Glutamatergic neuron (in vitro differentiated cells): ENCODE measurements around the gene HRAS. TPM values are rescaled to one million over a fixed set of nuclear protein-coding genes. Genes with fewer than 3 reads are reported as not detected.

ENCODE experiments used
- DNase-seq: peaks from one replicate; pipeline ENCODE4 v3.0.0; 2022
- H3K27ac Mint-ChIP-seq: one replicate; pipeline ENCODE4 v1.8.0; 2020; ENCODE audit warnings: mild to moderate bottlenecking, mixed read lengths, inconsistent platforms; ENCODE audit not compliant: unreplicated experiment
- H3K27me3 Mint-ChIP-seq: one replicate; pipeline ENCODE4 v1.8.0; 2020; ENCODE audit warnings: mild to moderate bottlenecking, moderate library complexity, mixed read lengths, inconsistent platforms; ENCODE audit not compliant: unreplicated experiment
- H3K36me3 Mint-ChIP-seq: one replicate; pipeline ENCODE4 v1.8.0; 2020; ENCODE audit warnings: mild to moderate bottlenecking, mixed read lengths, inconsistent platforms; ENCODE audit not compliant: unreplicated experiment
- H3K4me1 Mint-ChIP-seq: one replicate; pipeline ENCODE4 v1.8.0; 2020; ENCODE audit warnings: mild to moderate bottlenecking, low read depth, mixed read lengths, inconsistent platforms; ENCODE audit not compliant: unreplicated experiment
- H3K4me3 Mint-ChIP-seq: one replicate; pipeline ENCODE4 v1.8.0; 2020; ENCODE audit warnings: mild to moderate bottlenecking, mixed read lengths, inconsistent platforms; ENCODE audit not compliant: unreplicated experiment
- H3K9me3 Mint-ChIP-seq: one replicate; pipeline ENCODE4 v1.8.0; 2020; ENCODE audit warnings: mild to moderate bottlenecking, moderate library complexity, mixed read lengths, inconsistent platforms; ENCODE audit not compliant: unreplicated experiment
- total RNA-seq: library from RNA; stranded (reverse); fragmentation: NEBNext Ultra II Directional; extraction: Animal tissue kit (Norgen Biotek cat#: 25700); gene quantifications from one replicate; pipeline ENCODE4 v1.2.1, GENCODE V29; 2021; ENCODE audit not compliant: unreplicated experiment
- TF ChIP-seq, protein P1 (sequence below): fragments of 200-600 bp; sonication (generic); IDR thresholded peaks from one replicate; pipeline ENCODE4 v1.5.0; 2021; ENCODE audit not compliant: partially characterized antibody, unreplicated experiment

The HRAS gene
- total RNA-seq, 1 donor from 2014 or later, result 140 TPM

DNA sequence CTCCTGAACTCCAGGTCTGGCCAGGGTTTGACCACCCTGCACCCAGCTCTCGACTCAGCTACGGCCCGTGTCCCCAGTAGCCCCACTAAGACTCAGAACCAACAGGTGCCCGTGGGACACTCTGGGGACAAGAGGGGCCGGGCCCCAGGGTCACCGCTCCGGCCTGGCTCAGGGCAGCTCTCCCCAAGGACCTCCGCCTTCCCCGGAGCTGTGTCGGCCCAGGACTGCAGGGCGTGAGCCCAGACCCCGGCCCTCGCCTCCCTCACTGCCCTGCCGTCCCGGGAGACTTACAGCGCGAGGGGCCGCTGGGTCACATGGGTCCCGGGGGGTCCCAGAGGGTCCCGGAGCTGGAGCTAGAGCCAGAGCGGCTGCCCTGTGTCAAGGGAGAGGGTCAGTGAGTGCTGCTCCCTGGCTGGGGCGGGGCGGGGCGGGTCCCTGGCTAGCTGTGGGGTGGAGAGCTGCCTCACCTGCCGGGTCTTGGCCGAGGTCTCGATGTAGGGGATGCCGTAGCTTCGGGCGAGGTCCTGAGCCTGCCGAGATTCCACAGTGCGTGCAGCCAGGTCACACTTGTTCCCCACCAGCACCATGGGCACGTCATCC lies 2.3 kb downstream of the HRAS start:
- TF ChIP-seq, protein P1, sequence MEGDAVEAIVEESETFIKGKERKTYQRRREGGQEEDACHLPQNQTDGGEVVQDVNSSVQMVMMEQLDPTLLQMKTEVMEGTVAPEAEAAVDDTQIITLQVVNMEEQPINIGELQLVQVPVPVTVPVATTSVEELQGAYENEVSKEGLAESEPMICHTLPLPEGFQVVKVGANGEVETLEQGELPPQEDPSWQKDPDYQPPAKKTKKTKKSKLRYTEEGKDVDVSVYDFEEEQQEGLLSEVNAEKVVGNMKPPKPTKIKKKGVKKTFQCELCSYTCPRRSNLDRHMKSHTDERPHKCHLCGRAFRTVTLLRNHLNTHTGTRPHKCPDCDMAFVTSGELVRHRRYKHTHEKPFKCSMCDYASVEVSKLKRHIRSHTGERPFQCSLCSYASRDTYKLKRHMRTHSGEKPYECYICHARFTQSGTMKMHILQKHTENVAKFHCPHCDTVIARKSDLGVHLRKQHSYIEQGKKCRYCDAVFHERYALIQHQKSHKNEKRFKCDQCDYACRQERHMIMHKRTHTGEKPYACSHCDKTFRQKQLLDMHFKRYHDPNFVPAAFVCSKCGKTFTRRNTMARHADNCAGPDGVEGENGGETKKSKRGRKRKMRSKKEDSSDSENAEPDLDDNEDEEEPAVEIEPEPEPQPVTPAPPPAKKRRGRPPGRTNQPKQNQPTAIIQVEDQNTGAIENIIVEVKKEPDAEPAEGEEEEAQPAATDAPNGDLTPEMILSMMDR, result no peak
- Mint-ChIP-seq H3K36me3 (no peaks in the 10 kb centered on the region), H3K27ac (no peak overlapping the region), H3K4me1 (peaks cover 2% of the 10 kb centered on the region), H3K9me3 (peaks cover 5% of the 10 kb centered on the region), H3K27me3 (peaks cover 4% of the 10 kb centered on the region), H3K4me3 (no peak overlapping the region)
- DNase-seq, result no peak

- no peaks in the 10 kb centered on the region for H3K36me3 Mint-ChIP-seq
- DNase-seq, result no peak
- TF ChIP-seq, protein P1, result no peak
- H3K9me3 Mint-ChIP-seq, result peaks cover 5% of the 10 kb centered on the region
- H3K4me1 Mint-ChIP-seq, result peaks cover 2% of the 10 kb centered on the region
- H3K4me3 Mint-ChIP-seq, result no peak overlapping the region
- H3K27ac Mint-ChIP-seq, result no peak overlapping the region
- H3K27me3 Mint-ChIP-seq, result peaks cover 4% of the 10 kb centered on the region
These were observed 2.8 kb downstream of the HRAS start for GRCh38 chr11:532527-532985.

GRCh38 chr11:531919-532526 lies 3.4 kb downstream of the HRAS start:
- H3K9me3 Mint-ChIP-seq, result peaks cover 5% of the 10 kb centered on the region
- no peak for DNase-seq
- TF ChIP-seq, protein P1, result no peak

GRCh38 chr11:530960-531831 lies 4.2 kb downstream of the HRAS start:
- no peak overlapping the region for H3K4me3 Mint-ChIP-seq

More at GRCh38 chr11:531919-532526, 3.4 kb downstream of the HRAS start:
- no peak overlapping the region for H3K27ac Mint-ChIP-seq
- no peaks in the 10 kb centered on the region for H3K36me3 Mint-ChIP-seq
- H3K4me3 Mint-ChIP-seq, result no peak overlapping the region
- H3K27me3 Mint-ChIP-seq, result peaks cover 4% of the 10 kb centered on the region
- peaks cover 2% of the 10 kb centered on the region for H3K4me1 Mint-ChIP-seq

More at GRCh38 chr11:530960-531831, 4.2 kb downstream of the HRAS start:
- DNase-seq, result no peak
- no peak overlapping the region for H3K27ac Mint-ChIP-seq
- peaks cover 2% of the 10 kb centered on the region for H3K27me3 Mint-ChIP-seq
- TF ChIP-seq, protein P1, result no peak
- H3K4me1 Mint-ChIP-seq, result peaks cover 2% of the 10 kb centered on the region
- H3K9me3 Mint-ChIP-seq, result peaks cover 2% of the 10 kb centered on the region
- no peaks in the 10 kb centered on the region for H3K36me3 Mint-ChIP-seq
